Skeletal muscle satellite cell (primary cell): ENCODE measurements around the gene NMRK1.

Experiments used
- H3K27me3 ChIP-seq: 2 replicates; pipeline ENCODE4 v1.7.0; 2013; ENCODE audit warnings: low read length; ENCODE audit not compliant: control insufficient read depth, insufficient read depth
- H3K36me3 ChIP-seq: 2 replicates; pipeline ENCODE4 v1.7.0; 2013; ENCODE audit warnings: mild to moderate bottlenecking, control low read depth, low read length; ENCODE audit not compliant: insufficient read depth
- H3K4me1 ChIP-seq: 2 replicates; pipeline ENCODE4 v1.7.0; 2013; ENCODE audit warnings: low read length; ENCODE audit not compliant: control insufficient read depth, insufficient read depth
- H3K4me2 ChIP-seq: 2 replicates; pipeline ENCODE4 v1.7.0; 2013; ENCODE audit warnings: mild to moderate bottlenecking, low read length
- H3K4me3 ChIP-seq: 2 replicates; pipeline ENCODE4 v1.7.0; 2013; ENCODE audit warnings: low read length
- H3K9ac ChIP-seq: 2 replicates; pipeline ENCODE4 v1.7.0; 2013; ENCODE audit warnings: mild to moderate bottlenecking, low read depth, low read length, moderate library complexity
- H3K9me3 ChIP-seq: replicated peaks from 2 replicates; pipeline ENCODE4 v1.7.0; 2013; ENCODE audit warnings: mild to moderate bottlenecking, control low read depth, low read length

The NMRK1 gene

DNA sequence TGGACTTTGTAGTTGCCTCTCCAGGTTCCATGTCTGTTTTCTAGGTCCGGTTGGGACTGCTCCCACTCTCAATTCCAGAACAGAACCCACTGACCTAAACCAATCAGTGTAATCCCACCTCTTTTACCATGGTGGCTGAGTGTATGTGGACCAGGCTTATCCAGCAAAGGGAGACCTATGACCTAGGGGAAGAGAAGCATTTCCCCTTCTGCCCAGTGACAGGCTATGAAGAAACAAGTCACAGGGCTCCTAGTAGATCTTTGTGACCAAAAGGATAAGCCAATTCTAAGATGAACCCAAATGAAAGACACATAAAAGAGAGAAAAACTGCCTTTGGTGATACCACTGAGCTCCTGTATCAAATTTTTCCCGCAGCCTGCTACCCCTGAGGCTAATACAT lies 6.3 kb downstream of the NMRK1 start:
- Histone ChIP-seq H3K4me2 (no peak overlapping the region), H3K36me3 (peaks cover 11% of the 10 kb centered on the region), H3K9me3 (no peaks in the 10 kb centered on the region), H3K27me3 (no peaks in the 10 kb centered on the region), H3K9ac (no peak overlapping the region), H3K4me3 (no peak overlapping the region), H3K4me1 (peaks cover 7% of the 10 kb centered on the region)

DNA sequence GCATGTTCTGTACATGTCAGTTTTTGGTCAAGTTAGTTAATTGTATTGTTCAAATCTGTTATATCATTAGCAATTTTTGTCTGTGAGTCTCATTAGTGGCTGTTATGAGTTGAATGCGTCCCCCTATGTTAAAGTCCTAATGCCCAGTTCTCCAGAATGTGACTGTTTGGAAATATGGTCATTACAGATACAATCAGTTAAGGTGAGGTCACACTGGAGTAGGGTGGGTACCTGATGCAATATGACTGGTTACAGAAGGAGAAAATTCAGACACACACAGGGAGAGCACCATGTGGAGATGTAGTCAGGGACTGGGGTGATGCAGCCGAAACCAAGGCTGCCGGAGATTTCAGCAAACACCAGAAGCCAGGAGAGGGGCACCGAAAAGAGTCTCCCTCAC lies 15.1 kb downstream of the NMRK1 start:
- H3K9me3 ChIP-seq: no peaks in the 10 kb centered on the region
- H3K36me3 ChIP-seq: peaks cover 3% of the 10 kb centered on the region
- no peak overlapping the region for H3K9ac ChIP-seq
- H3K4me1 ChIP-seq: no peaks in the 10 kb centered on the region
- no peak overlapping the region for H3K4me3 ChIP-seq
- H3K27me3 ChIP-seq: no peaks in the 10 kb centered on the region
- H3K4me2 ChIP-seq: no peak overlapping the region

DNA sequence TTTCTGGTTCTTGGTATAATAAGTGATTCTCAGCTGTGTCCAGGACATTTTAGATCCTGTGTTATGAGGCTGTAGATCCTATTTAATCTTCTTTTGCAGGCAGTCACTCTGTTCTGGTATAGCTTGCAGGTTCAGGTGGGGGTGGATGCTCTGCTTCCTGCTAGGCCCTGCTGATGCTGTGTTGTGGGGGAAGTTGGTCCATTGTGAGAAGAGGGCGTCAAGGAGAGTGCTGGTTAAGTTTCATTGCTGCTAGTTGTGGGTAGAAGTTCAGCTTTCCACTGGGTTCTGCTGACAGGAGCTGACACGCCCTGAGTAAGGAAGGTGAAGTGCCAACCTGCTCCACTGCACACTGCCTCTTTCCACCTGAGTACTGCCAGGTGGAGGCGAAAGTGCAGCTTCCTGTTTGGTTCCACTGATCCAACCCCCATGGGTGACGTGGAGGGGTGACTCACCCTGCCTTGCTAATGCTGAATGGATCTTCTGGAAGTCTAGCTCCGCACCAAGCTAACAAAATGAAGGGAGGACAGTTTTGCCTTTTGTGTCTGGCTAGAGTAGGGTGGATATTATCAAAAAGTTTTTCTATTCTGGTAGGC lies 16.3 kb downstream of the NMRK1 start:
- Histone ChIP-seq H3K4me1 (no peaks in the 10 kb centered on the region), H3K27me3 (no peaks in the 10 kb centered on the region), H3K9me3 (no peaks in the 10 kb centered on the region), H3K36me3 (peaks cover 3% of the 10 kb centered on the region), H3K4me3 (no peak overlapping the region), H3K9ac (no peak overlapping the region), H3K4me2 (no peak overlapping the region)

DNA sequence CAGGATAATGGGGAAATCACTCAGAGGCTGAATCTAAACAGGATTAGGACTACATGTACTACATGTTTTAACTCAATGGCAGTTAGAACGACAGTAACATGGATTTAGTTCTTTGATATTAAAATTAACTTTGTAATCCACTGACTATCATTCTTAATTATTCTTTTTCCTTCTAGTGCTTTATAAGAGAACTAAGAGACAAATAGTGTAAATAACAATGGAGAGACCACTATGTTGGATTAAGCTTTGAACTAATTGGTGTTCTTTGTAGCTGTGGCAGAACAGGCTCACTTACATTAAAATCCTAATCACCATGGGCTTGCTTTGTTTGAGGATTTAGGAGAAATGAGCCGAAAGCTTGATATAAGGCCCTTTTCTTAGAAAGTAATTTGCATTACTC lies 18.8 kb downstream of the NMRK1 start:
- no peak overlapping the region for H3K4me2 ChIP-seq
- H3K4me3 ChIP-seq: no peak overlapping the region
- no peak overlapping the region for H3K9ac ChIP-seq
- H3K27me3 ChIP-seq: no peaks in the 10 kb centered on the region
- no peaks in the 10 kb centered on the region for H3K9me3 ChIP-seq
- peaks cover 8% of the 10 kb centered on the region for H3K4me1 ChIP-seq
- peaks cover 3% of the 10 kb centered on the region for H3K36me3 ChIP-seq

DNA sequence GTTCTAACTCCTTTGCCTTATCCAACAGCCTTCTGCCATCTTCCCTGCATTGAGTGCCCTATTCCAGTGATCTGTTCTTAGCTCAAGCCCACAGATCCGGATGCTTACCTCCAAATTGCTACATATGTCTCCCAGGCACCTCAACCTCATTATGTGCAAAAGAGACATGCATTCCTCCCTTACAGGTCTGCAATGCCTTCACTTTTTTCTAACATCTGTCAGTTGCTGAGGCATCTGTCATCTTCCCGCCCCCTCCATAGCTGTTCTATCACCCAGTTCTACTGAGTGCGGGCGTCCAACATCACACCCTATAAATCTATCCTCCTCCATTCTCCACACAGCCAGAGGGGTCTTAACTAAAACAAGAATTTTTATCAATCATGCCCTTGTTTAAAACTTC lies 20.1 kb downstream of the NMRK1 start:
- Histone ChIP-seq H3K4me3 (no peak overlapping the region), H3K9me3 (no peaks in the 10 kb centered on the region), H3K36me3 (peaks cover 3% of the 10 kb centered on the region), H3K4me2 (no peak overlapping the region), H3K4me1 (peaks cover 18% of the 10 kb centered on the region), H3K9ac (no peak overlapping the region), H3K27me3 (no peaks in the 10 kb centered on the region)

DNA sequence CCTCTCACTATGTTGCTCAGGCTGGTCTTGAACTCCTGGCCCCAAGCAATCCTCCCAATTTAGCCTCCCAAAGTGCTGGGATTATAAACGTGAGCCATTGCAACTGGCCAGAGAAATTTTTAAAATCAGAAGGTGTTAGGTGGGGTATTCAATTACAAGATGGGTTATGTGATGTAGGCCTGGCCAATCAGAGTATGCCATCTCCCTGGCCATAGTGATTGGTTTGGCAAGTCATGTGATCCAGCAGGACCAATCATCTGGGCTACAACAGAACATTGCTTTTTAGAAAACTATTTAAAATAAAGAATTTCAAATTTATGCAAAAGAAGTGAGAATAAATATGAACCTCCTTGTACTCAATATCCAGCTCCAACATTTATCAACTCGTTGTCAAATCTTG lies 22.4 kb downstream of the NMRK1 start:
- Histone ChIP-seq H3K9ac (no peak overlapping the region), H3K4me2 (no peak overlapping the region), H3K9me3 (no peaks in the 10 kb centered on the region), H3K4me1 (peaks cover 18% of the 10 kb centered on the region), H3K36me3 (peaks cover 11% of the 10 kb centered on the region), H3K4me3 (no peak overlapping the region), H3K27me3 (no peaks in the 10 kb centered on the region)

DNA sequence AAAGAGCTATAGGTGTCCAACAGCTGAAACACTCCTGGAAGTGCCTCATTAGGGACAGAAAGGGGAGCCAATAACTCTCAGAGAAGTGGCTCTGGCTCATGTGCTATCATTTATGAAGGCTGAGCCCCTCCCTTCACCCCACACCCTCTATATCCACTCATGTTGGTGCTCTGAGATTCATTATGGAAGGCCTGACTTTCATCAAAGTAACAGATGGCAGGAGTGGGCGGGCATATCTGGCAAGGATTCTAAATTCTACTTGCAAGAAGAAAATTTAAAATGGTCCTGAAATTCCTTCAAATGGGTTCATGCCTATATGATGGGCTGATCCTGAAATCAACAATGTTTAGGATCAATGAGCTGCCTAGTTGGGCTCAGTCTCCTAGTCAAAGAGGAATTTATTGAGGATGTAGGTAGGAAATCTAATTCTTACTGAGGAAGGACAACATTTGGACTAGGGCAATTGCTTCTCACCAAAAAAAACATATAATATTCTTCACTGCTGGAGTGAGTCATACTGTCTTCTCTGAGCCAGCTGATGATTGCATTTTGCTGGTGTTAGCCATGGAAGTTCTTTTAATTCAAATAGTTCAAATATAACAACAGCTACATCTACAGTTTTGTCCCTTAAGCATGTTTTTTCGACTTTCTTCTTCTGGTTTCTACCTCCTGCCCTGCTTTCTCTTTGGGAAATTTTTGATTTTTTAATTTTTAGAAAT lies 23.5 kb downstream of the NMRK1 start:
- Histone ChIP-seq H3K4me1 (peaks cover 18% of the 10 kb centered on the region), H3K4me2 (peak overlapping the region; percentile 19), H3K9ac (no peak overlapping the region), H3K9me3 (no peaks in the 10 kb centered on the region), H3K27me3 (no peaks in the 10 kb centered on the region), H3K4me3 (no peak overlapping the region), H3K36me3 (peaks cover 12% of the 10 kb centered on the region)

DNA sequence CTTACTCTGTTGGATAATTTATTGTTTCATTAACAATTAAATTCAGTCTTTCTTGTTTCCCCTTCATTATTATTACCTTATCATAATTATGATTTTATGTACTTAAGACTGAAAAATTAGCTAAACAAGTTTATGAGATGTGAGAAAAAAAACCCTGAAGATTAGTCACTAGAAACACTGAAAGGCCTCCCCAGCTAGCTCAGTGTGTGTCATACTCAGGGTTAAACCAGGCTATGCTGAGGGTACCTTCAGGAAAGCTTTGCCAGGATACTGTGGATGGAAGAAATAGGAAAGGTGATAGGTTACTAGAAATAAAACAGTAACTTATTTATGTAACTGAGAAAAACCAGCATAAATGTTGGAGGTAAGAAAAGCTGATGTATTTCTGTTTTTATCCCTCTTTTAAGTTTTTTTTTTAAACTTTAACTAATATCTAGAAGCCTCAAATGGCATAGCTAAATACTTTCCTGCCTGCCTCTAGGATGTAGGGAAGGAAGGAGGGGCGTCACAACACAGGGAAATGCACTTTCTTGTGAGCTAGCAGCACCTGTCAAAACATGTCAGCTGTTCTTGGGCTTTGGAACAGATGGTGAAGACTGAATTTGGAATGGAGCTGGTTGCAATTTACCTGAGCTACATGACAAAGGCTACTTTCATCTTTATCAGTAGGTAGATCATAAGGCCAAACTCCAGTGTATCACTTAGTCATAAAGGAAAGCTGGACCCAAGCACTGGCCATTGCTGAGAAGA lies 24.2 kb downstream of the NMRK1 start:
- H3K27me3 ChIP-seq: no peaks in the 10 kb centered on the region
- H3K4me1 ChIP-seq: peaks cover 18% of the 10 kb centered on the region
- no peak overlapping the region for H3K4me3 ChIP-seq
- no peaks in the 10 kb centered on the region for H3K9me3 ChIP-seq
- H3K4me2 ChIP-seq: peak overlapping the region; percentile 19
- H3K36me3 ChIP-seq: peaks cover 12% of the 10 kb centered on the region
- no peak overlapping the region for H3K9ac ChIP-seq

DNA sequence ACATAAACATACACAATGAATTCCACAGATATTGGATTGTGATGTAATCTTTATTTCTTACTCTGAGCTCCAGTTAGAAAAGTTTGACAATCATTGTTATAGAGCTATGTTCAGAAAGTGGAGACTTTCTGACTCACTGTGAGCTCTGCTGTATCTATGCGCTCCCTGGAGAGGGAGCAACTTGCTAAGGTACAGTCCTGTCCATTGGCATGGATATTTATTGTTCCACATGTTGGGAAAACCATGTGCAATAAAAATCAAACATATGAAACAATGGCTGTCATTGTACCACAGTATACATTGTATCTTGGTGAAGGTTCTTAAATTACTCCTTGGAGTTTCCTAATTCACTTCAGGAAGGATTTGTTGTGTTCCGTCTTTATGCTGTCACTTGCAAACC lies 26.8 kb downstream of the NMRK1 start:
- no peak overlapping the region for H3K4me3 ChIP-seq
- H3K27me3 ChIP-seq: no peaks in the 10 kb centered on the region
- peaks cover 18% of the 10 kb centered on the region for H3K4me1 ChIP-seq
- H3K36me3 ChIP-seq: peaks cover 12% of the 10 kb centered on the region
- no peaks in the 10 kb centered on the region for H3K9me3 ChIP-seq
- no peak overlapping the region for H3K4me2 ChIP-seq
- no peak overlapping the region for H3K9ac ChIP-seq

DNA sequence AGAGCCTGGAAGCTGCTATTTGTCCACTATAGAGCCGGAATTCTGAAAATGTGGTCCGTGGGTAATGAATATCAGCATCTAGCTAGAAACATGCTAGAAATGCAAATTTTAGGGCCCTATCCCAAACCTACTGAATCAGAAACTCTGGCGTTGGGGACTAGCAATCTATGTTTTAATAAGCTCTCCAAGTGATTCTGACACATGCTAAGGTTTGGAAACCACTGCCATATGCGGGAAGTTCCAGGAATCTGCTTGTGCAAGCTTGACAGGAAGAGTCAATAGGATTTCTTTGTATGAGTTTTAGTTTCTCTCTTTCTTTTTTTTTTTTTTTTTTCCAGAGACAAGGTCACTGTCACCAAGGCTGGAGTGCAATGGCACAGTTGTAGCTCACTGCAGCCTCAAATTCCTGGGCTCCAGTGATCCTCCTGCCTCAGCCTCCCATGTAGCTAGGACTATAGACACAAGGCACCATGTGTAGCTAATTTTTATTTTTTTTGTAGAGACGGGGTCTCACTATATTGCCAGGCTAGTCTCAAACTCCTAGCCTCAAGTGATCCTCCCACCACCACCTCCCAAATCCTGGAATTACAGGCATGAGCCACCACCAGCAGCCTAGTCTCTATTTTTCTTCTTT lies 33.5 kb downstream of the NMRK1 start:
- no peak overlapping the region for H3K4me2 ChIP-seq
- peaks cover 8% of the 10 kb centered on the region for H3K27me3 ChIP-seq
- H3K9me3 ChIP-seq: no peaks in the 10 kb centered on the region

DNA sequence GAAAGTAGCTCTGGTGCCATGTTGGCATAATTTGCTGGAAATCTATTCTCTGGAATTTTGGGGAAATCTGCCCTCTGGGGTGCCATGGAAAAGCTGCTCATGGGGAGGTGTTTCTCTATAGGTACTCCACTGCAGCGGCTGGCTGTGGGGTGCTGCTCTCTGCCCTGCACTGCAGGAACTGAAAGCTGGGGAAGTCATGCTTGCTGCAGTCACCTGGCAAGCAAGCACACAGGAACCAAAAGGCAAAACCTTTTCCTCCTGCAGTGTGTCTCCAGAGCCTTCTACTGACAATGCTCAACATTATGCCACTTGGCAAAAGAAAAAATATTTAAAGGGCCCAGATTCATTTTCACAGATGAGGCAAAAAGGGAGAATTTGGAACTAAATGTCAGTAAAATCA lies 34.1 kb downstream of the NMRK1 start:
- Histone ChIP-seq H3K27me3 (peaks cover 8% of the 10 kb centered on the region), H3K4me3 (no peak overlapping the region), H3K4me2 (no peak overlapping the region), H3K36me3 (no peaks in the 10 kb centered on the region), H3K9me3 (no peaks in the 10 kb centered on the region), H3K9ac (no peak overlapping the region), H3K4me1 (no peaks in the 10 kb centered on the region)

More for the DNA sequence above, 33.5 kb downstream of the NMRK1 start:
- H3K4me3 ChIP-seq: no peak overlapping the region
- no peak overlapping the region for H3K9ac ChIP-seq
- no peaks in the 10 kb centered on the region for H3K36me3 ChIP-seq
- no peaks in the 10 kb centered on the region for H3K4me1 ChIP-seq
